Measurements from ENCODE around the gene QRFP.

QRFP gene

GRCh38 chr9:130856474-130856873 is 40.1 kb downstream of the QRFP start (continued):
- TF ChIP-seq KLF8 (tag by site-specific recombination; IDR thresholded peaks at IDR 0.05) (no peak), ZSCAN5A (tag by site-specific recombination; IDR thresholded peaks at IDR 0.05) (no peak), ZNF585B (tag by site-specific recombination; IDR thresholded peaks at IDR 0.05) (no peak), SP2 (tag by site-specific recombination; IDR thresholded peaks at IDR 0.05) (no peak), ZNF10 (tag by site-specific recombination; IDR thresholded peaks at IDR 0.05) (no peak), ZSCAN23 (tag by site-specific recombination; IDR thresholded peaks at IDR 0.05) (no peak)

- ChIA-PET CTCF (interaction anchor here (0.8 to 3.7 kb wide), 8 partner anchors 9 to 154 kb away, joined by 3 to 55 read pairs (median 6); no protein-coding TSS in a partner anchor), POLR2A (interaction anchor here (0.6 kb wide), 1 partner anchor 193 kb away, joined by 5 read pairs; no protein-coding TSS in a partner anchor)
- H3K27ac ChIP-seq (ENCODE audit: extremely low read depth, low read depth, low read length): no peak overlapping the region
- H3K4me3 ChIP-seq (ENCODE audit: low read depth, low read length): no peak overlapping the region
- no peak for TF ChIP-seq ZNF37A (tag by site-specific recombination; IDR thresholded peaks at IDR 0.05)
- no peak for TF ChIP-seq ZNF488 (tag by site-specific recombination; IDR thresholded peaks at IDR 0.05)
- TF ChIP-seq ZNF449 (tag by site-specific recombination; IDR thresholded peaks at IDR 0.05): no peak
- TF ChIP-seq ZNF704 (tag by site-specific recombination; IDR thresholded peaks at IDR 0.05): no peak
- no peak for TF ChIP-seq ZNF561 (tag by site-specific recombination; IDR thresholded peaks at IDR 0.05; ENCODE audit: borderline replicate concordance)
- TF ChIP-seq ZNF292 (tag by site-specific recombination; IDR thresholded peaks at IDR 0.05; ENCODE audit: borderline replicate concordance, low read depth): no peak
- no peak for TF ChIP-seq ZNF223 (tag by site-specific recombination; IDR thresholded peaks at IDR 0.05)
- no peak for TF ChIP-seq ZNF792 (tag by site-specific recombination; IDR thresholded peaks at IDR 0.05)
- TF ChIP-seq PRDM10 (tag by site-specific recombination; IDR thresholded peaks at IDR 0.05): no peak
- TF ChIP-seq ATF2 (tag by site-specific recombination; IDR thresholded peaks at IDR 0.05; ENCODE audit: low read depth): no peak
- no peak for TF ChIP-seq ZNF169 (tag by site-specific recombination; IDR thresholded peaks at IDR 0.05)
- TF ChIP-seq ZBTB11 (tag by site-specific recombination; conservative IDR thresholded peaks at IDR 0.05; ENCODE audit: low read depth): no peak
- peaks cover 0 to 56% of the 10 kb centered on the region in 2 experiments; a peak in 1 of 3 replicates for H3K36me3 ChIP-seq (ENCODE audit: control insufficient read depth in 2 of 2, insufficient read depth in 1 of 2, low read length in 2 of 2)
- H3K4me1 ChIP-seq (ENCODE audit: control insufficient read depth, insufficient read depth, low read length): no peaks in the 10 kb centered on the region
- H3K9me3 ChIP-seq (ENCODE audit: control insufficient read depth, insufficient read depth, low read depth, low read length): no peaks in the 10 kb centered on the region
Measured at GRCh38 chr9:130854835-130855234, 41.8 kb downstream of the QRFP start.

Data from HEK293 (cell line).